IPS-20b (cell line): ENCODE measurements around the gene FAM83E.

ENCODE experiments used
- H3K27ac ChIP-seq: one replicate; pipeline ENCODE4 v1.5.1; 2013; ENCODE audit warnings: low read length
- H3K27me3 ChIP-seq: 2 replicates; pipeline ENCODE4 v1.6.1; 2013; ENCODE audit warnings: mild to moderate bottlenecking, low read length, inconsistent platforms; ENCODE audit not compliant: insufficient read depth
- H3K36me3 ChIP-seq: 2 replicates; pipeline ENCODE4 v1.6.1; 2013; ENCODE audit warnings: low read depth, mild to moderate bottlenecking, inconsistent platforms, low read length, moderate library complexity; ENCODE audit not compliant: insufficient read depth
- H3K4me1 ChIP-seq: 2 replicates; pipeline ENCODE4 v1.6.1; 2013; ENCODE audit warnings: mild to moderate bottlenecking, control low read depth, inconsistent platforms, low read length, moderate library complexity; ENCODE audit not compliant: insufficient read depth
- H3K4me3 ChIP-seq: 2 replicates; pipeline ENCODE4 v1.5.1; 2013; ENCODE audit warnings: mild to moderate bottlenecking, low read length, inconsistent platforms
- H3K9ac ChIP-seq: 2 replicates; pipeline ENCODE4 v1.6.1; 2013; ENCODE audit warnings: low read depth, mild to moderate bottlenecking, inconsistent platforms, low read length, moderate library complexity
- H3K9me3 ChIP-seq: 2 replicates; pipeline ENCODE4 v1.6.1; 2013; ENCODE audit warnings: mild to moderate bottlenecking, low read depth, low read length, inconsistent platforms; ENCODE audit not compliant: insufficient read depth

Gene FAM83E

DNA sequence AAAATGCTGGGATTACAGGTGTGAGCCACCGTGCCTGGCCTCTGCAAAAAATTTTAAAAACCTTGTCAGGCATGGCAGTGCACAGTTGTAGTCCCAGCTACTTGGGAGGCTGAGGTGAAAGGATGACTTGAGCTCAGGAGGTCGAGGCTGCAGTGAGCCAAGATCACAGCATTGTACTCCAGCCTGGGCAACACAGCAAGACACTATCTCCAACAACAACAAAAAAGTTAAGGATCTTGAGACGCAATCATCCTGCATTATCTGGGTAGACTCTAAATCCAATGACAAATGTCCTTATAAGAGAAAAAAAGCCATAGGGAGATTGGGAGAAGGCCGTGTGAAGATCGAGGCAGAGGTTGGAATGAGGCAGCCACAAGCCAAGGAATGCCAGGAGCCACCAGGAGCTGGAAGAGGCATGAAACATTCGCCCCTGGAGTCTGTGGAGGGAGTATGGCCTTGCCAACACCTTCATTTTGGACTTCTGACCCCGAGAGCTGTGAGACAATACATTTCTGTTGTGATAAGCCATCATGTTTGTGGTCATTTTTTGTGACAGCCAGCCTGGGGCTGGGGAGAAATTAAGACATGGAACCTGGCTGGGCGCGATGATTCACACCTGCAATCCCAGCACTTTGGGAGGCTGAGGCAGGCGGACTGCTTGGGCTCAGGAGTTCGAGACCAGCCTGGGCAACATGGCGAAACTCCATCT, 36.3 kb upstream of the FAM83E start:
- no peaks in the 10 kb centered on the region for H3K4me1 ChIP-seq
- no peak overlapping the region for H3K27ac ChIP-seq
- no peaks in the 10 kb centered on the region for H3K27me3 ChIP-seq
- H3K4me3 ChIP-seq, result no peak overlapping the region
- H3K9ac ChIP-seq, result no peak overlapping the region
- H3K36me3 ChIP-seq, result no peaks in the 10 kb centered on the region
- H3K9me3 ChIP-seq, result no peaks in the 10 kb centered on the region

DNA sequence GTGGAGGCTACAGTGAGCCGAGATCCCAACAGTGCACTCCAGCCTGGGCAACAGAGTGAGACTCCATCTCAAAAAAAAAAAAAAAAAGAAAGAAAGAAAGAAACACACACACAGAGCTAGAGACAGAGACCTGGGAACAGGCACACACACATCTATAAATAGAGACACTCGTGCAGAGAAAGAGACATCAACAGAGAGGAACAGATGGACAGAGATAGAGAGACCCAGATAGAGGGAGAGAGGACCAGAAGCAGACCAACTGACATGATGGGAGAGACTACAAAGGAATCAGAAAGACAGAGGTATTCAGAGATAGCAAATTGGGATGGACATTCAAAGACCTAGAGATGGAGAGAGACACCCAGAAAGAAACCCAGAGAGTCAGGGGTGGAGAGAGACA, 33.3 kb upstream of the FAM83E start:
- H3K27ac ChIP-seq, result no peak overlapping the region
- no peak overlapping the region for H3K9ac ChIP-seq
- H3K9me3 ChIP-seq, result no peaks in the 10 kb centered on the region
- no peaks in the 10 kb centered on the region for H3K36me3 ChIP-seq
- H3K4me3 ChIP-seq, result no peak overlapping the region
- peaks cover 4% of the 10 kb centered on the region; the same call in 1 of the 2 replicates for H3K4me1 ChIP-seq
- no peaks in the 10 kb centered on the region for H3K27me3 ChIP-seq

DNA sequence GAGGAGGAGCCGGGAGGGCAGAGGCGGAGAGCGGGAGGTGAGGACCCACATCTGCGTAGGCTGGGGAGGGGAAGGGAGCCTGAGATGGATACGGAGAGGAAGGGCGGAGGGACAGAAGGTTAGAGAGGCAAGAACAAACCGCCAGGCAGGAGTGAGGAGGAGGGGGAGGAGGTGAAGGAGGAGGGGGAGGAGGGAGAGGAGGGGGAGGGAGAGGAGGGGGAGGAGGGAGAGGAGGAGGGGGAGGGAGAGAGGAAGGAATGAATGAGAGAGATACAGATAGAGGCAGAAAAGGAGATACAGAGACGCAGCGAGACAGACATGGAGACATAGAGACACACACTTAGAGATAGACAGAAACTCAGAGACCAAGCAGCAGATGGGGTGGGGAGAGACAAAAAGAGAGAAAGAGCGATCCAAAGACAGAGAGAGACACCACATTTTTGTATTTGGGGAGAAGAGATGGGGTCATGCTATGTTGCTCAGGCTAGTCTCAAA, 31.9 kb upstream of the FAM83E start:
- no peaks in the 10 kb centered on the region for H3K36me3 ChIP-seq
- H3K27ac ChIP-seq, result no peak overlapping the region
- no peaks in the 10 kb centered on the region for H3K9me3 ChIP-seq
- H3K27me3 ChIP-seq, result no peaks in the 10 kb centered on the region
- peak overlapping the region; percentile 10; the same call in 1 of the 2 replicates for H3K9ac ChIP-seq
- H3K4me3 ChIP-seq, result peak overlapping the region; percentile 40
- peaks cover 4% of the 10 kb centered on the region; the same call in 1 of the 2 replicates for H3K4me1 ChIP-seq

DNA sequence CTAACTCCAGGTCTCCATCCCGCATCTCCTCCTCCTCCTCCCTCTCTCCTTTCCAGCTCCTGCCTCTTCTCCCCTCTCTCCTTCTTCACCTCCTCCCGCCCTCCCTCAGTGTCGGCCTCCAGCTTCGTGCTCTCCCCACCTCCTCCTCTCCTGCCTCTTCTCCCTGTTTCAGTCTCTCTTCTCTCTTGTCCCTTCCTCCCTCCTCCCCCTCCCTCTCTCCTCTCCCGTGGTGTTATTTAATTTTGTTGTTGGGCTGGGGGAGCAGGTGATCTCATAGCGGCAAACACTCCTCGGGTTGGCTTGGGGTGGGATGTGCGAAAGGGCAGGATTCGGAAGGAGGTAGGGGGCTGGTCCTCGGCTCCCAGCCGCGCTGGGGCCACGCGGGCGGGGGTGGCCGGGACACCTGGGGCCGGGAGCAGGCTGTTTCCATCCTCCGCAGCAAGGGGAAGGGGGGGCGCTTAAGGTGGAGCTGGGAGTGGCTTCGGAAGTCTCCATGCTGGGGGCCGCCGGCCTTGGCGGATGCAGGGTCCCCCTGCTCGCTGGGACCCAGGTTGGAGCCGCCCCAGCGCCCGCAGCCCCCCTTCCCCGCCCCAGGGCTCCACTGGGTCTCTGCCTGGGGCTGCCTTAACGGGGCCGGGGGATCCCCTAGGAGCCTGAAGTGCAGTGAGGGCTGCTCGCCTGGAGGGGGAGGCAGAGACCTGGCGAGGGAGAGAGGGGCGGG, 31.3 kb upstream of the FAM83E start, which contains the start of gene CA11:
Gene CA11, minus strand, starts transcription at position 187 of the 721 bp plus-strand sequence. CDS start 555 bp downstream, outside the sequence.
- peak within 1 kb of the TSS; percentile 90 for H3K4me3 ChIP-seq
- peak within 1 kb of the TSS; percentile 57 for H3K27ac ChIP-seq
- H3K36me3 ChIP-seq, result no peaks in the 10 kb centered on the region
- H3K9me3 ChIP-seq, result no peaks in the 10 kb centered on the region
- H3K9ac ChIP-seq, result peak within 1 kb of the TSS; percentile 92; the same call in 1 of the 2 replicates
- peaks cover 4% of the 10 kb centered on the region; the same call in 1 of the 2 replicates for H3K4me1 ChIP-seq
- no peaks in the 10 kb centered on the region for H3K27me3 ChIP-seq

DNA sequence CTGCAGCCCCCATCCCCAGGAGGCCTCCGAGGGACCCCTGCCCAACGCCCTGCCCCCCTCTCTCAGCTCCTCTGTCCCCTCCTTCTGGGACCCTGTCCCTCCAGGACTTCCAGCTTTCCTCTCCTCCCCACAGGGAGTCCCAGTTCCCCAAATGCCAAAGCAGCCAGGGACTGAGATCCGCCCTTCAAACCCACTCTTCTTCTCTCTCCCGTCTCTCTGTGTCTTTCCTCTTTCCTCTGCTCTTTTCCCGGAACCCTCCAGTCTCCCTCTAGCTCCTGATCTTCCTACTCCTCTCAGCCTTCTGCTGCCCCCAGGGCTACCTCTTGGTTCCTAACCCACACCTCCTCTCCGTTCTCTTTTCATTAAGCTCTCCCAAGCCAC, 30.7 kb upstream of the FAM83E start:
- no peaks in the 10 kb centered on the region for H3K36me3 ChIP-seq
- H3K27ac ChIP-seq, result peak overlapping the region; percentile 57

DNA sequence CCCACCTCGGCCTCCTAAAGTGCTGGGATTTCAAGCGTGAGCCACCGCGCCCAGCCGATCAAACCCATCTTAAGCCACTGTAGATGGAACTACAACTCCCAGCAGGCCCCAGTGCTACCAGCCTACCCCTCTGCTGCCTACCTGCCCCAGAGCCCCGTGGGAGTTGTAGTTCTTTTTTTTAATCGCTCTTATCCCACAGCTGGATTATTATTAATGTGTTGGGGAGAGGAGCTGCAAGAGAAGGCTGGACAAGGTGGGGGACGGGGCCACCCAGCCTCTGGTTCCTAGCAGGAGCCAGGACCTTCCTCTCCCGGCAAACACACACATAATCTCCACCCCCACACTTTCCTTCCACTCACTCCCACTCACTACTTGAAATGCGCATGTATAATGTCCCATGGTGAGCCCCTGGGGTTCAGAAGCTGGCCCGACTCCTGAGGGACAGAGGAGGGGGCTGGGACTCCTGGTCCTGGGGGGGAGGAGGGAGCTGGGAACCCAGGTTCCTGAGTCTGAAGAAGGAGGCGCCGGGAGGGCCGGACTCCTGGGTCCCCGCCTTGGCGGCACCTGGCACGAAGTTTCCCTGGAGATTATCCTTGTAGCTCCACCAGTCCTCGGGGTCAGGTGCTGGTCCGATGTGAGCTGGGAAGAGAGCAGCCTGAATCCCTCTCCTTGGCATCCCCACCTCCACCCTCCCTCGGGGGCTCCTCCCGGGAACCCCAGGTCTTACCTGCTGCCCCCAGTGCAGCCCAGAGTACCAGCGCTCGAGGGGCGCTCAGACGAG, 30.2 kb upstream of the FAM83E start:
- Histone ChIP-seq H3K9ac (peak overlapping the region; percentile 92; the same call in 1 of the 2 replicates), H3K9me3 (no peaks in the 10 kb centered on the region), H3K4me1 (peaks cover 4% of the 10 kb centered on the region; the same call in 1 of the 2 replicates), H3K4me3 (peak overlapping the region; percentile 90), H3K27me3 (no peaks in the 10 kb centered on the region), H3K36me3 (no peaks in the 10 kb centered on the region), H3K27ac (peak overlapping the region; percentile 57)

More for the DNA sequence above, 30.7 kb upstream of the FAM83E start:
- Histone ChIP-seq H3K27me3 (no peaks in the 10 kb centered on the region), H3K9ac (peak overlapping the region; percentile 92; the same call in 1 of the 2 replicates), H3K4me1 (peaks cover 4% of the 10 kb centered on the region; the same call in 1 of the 2 replicates), H3K4me3 (peak overlapping the region; percentile 90), H3K9me3 (no peaks in the 10 kb centered on the region)

DNA sequence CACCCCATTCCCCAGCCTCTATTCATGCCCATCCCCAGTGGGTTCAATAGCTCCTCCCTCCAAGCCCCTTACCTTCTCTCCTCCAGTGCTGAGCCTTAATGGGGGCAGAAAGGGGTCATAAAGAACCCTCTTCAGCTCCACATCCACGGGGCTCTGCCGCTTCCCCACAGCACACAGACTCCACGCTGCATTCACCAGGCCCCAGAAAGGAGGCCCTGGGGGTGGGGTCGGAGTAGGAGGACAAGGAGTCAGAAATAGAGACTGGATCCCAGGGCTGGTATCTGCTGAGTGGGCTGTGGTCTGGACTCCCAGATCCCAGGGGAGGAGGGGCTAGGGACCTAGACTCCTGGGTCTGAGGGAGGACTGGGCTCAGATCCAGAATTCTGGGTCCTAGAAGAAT, 29.5 kb upstream of the FAM83E start:
- H3K4me1 ChIP-seq, result peaks cover 4% of the 10 kb centered on the region; the same call in 1 of the 2 replicates
- peak overlapping the region; percentile 57 for H3K27ac ChIP-seq
- H3K4me3 ChIP-seq, result peak overlapping the region; percentile 90
- H3K9ac ChIP-seq, result peak overlapping the region; percentile 92; the same call in 1 of the 2 replicates
- no peaks in the 10 kb centered on the region for H3K9me3 ChIP-seq
- H3K36me3 ChIP-seq, result 0 out of 2 replicates have a peak, but pooled peaks cover 4% of the 10 kb centered on the region
- H3K27me3 ChIP-seq, result no peaks in the 10 kb centered on the region

DNA sequence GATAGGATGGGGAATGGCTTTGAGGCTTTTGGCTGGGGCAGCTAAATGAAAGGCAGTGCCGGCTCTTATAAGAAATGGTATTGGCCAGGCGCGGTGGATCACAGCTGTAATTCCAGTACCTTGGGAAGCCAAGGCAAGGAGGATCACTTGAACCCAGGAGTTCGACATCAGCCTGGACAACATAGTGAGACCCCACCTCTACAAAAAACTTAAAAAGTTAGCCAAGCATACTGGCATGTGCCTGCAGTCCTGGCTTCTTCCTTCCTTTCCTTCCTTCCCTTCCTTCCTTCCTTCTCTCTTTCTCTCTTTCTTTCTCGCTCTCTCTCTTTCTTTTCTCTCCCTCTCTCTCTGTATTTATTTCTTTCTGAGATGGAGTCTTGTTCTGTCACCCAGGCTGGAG, 28.0 kb upstream of the FAM83E start:
- H3K27me3 ChIP-seq, result no peaks in the 10 kb centered on the region
- H3K27ac ChIP-seq, result no peak overlapping the region
- H3K4me1 ChIP-seq, result peaks cover 9% of the 10 kb centered on the region; the same call in 1 of the 2 replicates
- no peak overlapping the region for H3K9ac ChIP-seq
- no peak overlapping the region for H3K4me3 ChIP-seq
- H3K36me3 ChIP-seq, result peaks cover 11% of the 10 kb centered on the region; the same call in 1 of the 2 replicates
- no peaks in the 10 kb centered on the region for H3K9me3 ChIP-seq

DNA sequence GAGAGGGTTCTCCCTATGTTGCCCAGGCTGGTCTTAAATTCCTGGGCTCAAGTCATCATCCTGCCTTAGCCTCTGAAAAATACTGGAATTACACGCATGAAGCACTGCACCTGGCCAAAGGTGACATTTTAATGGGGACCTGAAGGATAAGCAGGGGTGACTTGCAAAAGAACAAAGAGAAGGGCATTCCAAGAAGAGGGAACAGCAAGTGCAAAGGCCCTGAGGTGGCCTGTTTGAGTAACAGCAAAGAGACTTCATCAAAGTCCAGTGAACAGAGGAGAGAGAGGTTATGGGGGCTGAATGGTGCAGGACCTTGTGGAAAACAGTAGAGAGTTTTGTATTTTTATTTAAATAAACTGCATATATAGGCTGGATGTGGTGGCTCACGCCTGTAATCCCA, 27.0 kb upstream of the FAM83E start:
- Histone ChIP-seq H3K36me3 (peaks cover 11% of the 10 kb centered on the region; the same call in 1 of the 2 replicates), H3K27ac (no peak overlapping the region), H3K9ac (no peak overlapping the region)

DNA sequence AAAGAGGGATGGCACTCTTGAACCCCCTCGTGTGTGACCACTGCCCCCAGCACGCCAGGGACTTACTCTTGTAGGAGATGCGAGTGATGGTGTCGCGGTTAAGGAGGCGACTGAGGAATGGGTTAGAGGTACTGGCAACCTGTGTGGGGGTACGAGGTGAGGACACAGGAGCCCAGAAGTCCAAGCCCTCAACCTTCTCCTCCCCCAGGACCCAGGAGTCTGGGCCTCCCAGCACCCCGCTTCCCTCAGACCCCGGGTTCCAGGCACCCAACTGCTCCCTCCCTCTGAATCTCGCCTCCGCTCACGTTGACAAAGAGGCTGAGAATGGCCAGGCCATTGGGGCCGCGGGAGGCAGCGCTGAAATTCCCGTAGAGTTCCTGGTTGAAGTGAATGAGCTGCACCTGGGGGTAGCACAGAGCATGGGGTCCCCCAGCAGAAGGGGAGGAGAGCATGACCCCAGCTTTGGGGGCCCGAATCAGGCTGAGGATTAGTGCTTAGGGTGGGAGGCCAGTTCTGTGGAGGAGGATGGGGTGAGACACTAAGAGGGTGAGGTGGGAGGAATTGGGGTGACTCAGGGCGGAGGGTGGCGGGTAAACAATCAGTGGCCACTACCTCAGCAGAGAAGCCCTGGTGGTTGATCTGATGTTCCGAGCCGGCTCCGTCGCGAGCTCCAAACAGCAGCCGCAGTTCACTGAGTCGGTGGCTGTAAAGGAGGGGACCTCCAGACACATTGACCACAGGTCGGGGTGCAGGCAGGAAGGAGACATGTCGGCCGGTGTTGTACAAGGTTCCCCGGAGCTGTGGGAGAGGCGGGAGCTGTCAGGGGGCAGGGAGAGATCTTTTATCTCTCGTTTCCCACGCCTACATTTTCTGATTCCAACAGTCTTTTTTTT, 24.9 kb upstream of the FAM83E start:
- no peaks in the 10 kb centered on the region for H3K9me3 ChIP-seq
- H3K4me3 ChIP-seq, result no peak overlapping the region
- peaks cover 12% of the 10 kb centered on the region; the same call in 1 of the 2 replicates for H3K27me3 ChIP-seq
- no peak overlapping the region for H3K9ac ChIP-seq
- H3K36me3 ChIP-seq, result peaks cover 11% of the 10 kb centered on the region; the same call in 1 of the 2 replicates
- H3K27ac ChIP-seq, result no peak overlapping the region
- H3K4me1 ChIP-seq, result peaks cover 14% of the 10 kb centered on the region; the same call in 1 of the 2 replicates

More for the DNA sequence above, 27.0 kb upstream of the FAM83E start:
- H3K9me3 ChIP-seq, result no peaks in the 10 kb centered on the region
- peaks cover 9% of the 10 kb centered on the region; the same call in 1 of the 2 replicates for H3K4me1 ChIP-seq
- no peak overlapping the region for H3K4me3 ChIP-seq
- no peaks in the 10 kb centered on the region for H3K27me3 ChIP-seq
